Thyroid gland (tissue), 4 donors: ENCODE data around the gene UROC1. TPM values are rescaled to one million over a fixed set of nuclear protein-coding genes. Genes with fewer than 3 reads are reported as not detected.

Source experiments
- DNase-seq, 2 donors: peaks; one replicate each; pipeline ENCODE4 v3.0.0-alpha.2; 2019
- H3K27ac ChIP-seq, 3 donors: fragments of 200-600 bp; sonication (generic); 1 replicate in 2 of 3; 2 replicates in 1 of 3; pipeline ENCODE4 v1.5.1; 2016 to 2019; ENCODE audit warnings: mild to moderate bottlenecking in 1 of 3, moderate library complexity in 1 of 3
- H3K27me3 ChIP-seq: fragments of 200-600 bp; sonication (generic); one replicate; pipeline ENCODE4 v1.5.1; 2019
- H3K36me3 ChIP-seq, 2 donors: fragments of 200-600 bp; sonication (generic); one replicate each; pipeline ENCODE4 v1.5.1; 2016 to 2019
- H3K4me1 ChIP-seq, 2 donors: fragments of 200-600 bp; sonication (generic); one replicate each; pipeline ENCODE4 v1.5.1; 2017 to 2019
- H3K4me3 ChIP-seq, 3 donors: fragments of 200-600 bp; sonication (generic); replicated peaks in 1 of 3; 1 replicate in 2 of 3; 2 replicates in 1 of 3; pipeline ENCODE4 v1.5.1; 2016; ENCODE audit warnings: mild to moderate bottlenecking in 1 of 3
- H3K9me3 ChIP-seq: fragments of 200-600 bp; sonication (generic); one replicate; pipeline ENCODE4 v1.5.1; 2017
- POLR2A ChIP-seq, 2 donors: fragments of 450-650 bp; IDR thresholded peaks; one replicate each; pipeline ENCODE4 v1.6.1; 2017; ENCODE audit warnings: antibody characterized with exemption in 2 of 2, mild to moderate bottlenecking in 2 of 2, moderate library complexity in 1 of 2
- WGBS, 2 donors: methylation state at CpG; one replicate each; pipeline ENCODE4 v1.1.5; 2017; 5-methylcytosine and 5-hydroxymethylcytosine counted together
- intact Hi-C: fragments of 100-400 bp; cut with DNase I; formaldehyde crosslinking; loops from one replicate; pipeline ENCODE4 v1.15.1; 2023
- total RNA-seq, 4 donors: library from RNA; depleted of rRNA; stranded (reverse); fragments of >200 nt; gene quantifications; one replicate each; pipeline ENCODE4 v1.2.3, GENCODE V29; 2016
- TF ChIP-seq, protein P1 (sequence below), 6 experiments: fragments of 200-600 bp in 3 of 6; fragments of 450-650 bp in 3 of 6; sonication (generic) in 3 of 6; IDR thresholded peaks; one replicate each; pipeline ENCODE4 v1.5.1; 2016 to 2019; ENCODE audit warnings: antibody characterized with exemption in 6 of 6, mild to moderate bottlenecking in 2 of 6, inconsistent platforms in 1 of 6, moderate library complexity in 1 of 6

Gene UROC1
- total RNA-seq, 4 donors from 2014 or later: not detected

DNA sequence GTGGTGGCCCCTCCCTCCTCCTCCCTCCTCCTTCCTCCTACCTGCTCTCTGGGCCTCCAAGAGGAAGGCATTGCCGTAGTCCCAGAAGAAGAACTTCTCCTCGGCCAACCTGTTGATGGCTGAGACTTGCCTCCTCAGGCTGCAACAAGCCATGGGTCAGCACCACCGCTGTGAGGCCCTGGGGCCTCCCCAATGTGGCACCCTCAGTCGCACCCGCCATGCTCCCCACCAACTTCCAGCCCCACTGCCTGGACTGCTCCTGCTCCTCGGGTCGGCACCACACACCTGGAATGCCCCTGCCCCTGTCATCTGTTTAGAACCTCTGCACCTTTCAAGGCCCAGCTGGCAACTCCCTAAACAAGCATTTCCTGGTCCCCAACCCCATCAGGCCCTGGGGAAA is 17.6 kb downstream of the UROC1 start:
- no peak overlapping the region for H3K27ac ChIP-seq
- no peak overlapping the region for H3K4me3 ChIP-seq
- H3K36me3 ChIP-seq: no peaks in the 10 kb centered on the region
- no peak for TF ChIP-seq POLR2A (IDR thresholded peaks at IDR 0.05)
- TF ChIP-seq, protein P1, sequence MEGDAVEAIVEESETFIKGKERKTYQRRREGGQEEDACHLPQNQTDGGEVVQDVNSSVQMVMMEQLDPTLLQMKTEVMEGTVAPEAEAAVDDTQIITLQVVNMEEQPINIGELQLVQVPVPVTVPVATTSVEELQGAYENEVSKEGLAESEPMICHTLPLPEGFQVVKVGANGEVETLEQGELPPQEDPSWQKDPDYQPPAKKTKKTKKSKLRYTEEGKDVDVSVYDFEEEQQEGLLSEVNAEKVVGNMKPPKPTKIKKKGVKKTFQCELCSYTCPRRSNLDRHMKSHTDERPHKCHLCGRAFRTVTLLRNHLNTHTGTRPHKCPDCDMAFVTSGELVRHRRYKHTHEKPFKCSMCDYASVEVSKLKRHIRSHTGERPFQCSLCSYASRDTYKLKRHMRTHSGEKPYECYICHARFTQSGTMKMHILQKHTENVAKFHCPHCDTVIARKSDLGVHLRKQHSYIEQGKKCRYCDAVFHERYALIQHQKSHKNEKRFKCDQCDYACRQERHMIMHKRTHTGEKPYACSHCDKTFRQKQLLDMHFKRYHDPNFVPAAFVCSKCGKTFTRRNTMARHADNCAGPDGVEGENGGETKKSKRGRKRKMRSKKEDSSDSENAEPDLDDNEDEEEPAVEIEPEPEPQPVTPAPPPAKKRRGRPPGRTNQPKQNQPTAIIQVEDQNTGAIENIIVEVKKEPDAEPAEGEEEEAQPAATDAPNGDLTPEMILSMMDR (IDR thresholded peaks at IDR 0.05): no peak
- 86 to 91% methylated on average over 5 to 7 of the region's 7 CpGs for WGBS, 2 donors
- H3K9me3 ChIP-seq: no peaks in the 10 kb centered on the region
- H3K27me3 ChIP-seq: no peaks in the 10 kb centered on the region
- intact Hi-C loops: no loop called here
- DNase-seq: no peak
- H3K4me1 ChIP-seq: no peaks in the 10 kb centered on the region

GRCh38 chr3:126499401-126499800 is 18.2 kb downstream of the UROC1 start:
- Histone ChIP-seq H3K36me3 (no peaks in the 10 kb centered on the region), H3K9me3 (no peaks in the 10 kb centered on the region), H3K4me3 (no peak overlapping the region), H3K27ac (no peak overlapping the region), H3K4me1 (no peaks in the 10 kb centered on the region), H3K27me3 (no peaks in the 10 kb centered on the region)
- intact Hi-C loops: no loop called here
- WGBS, 2 donors: 97% methylated on average over 6 to 9 of the region's 9 CpGs
- TF ChIP-seq, protein P1 (IDR thresholded peaks at IDR 0.05): no peak
- TF ChIP-seq POLR2A (IDR thresholded peaks at IDR 0.05): no peak
- no peak for DNase-seq

- no peak overlapping the region for H3K4me3 ChIP-seq
- no peak for TF ChIP-seq POLR2A (IDR thresholded peaks at IDR 0.05)
- TF ChIP-seq, protein P1 (IDR thresholded peaks at IDR 0.05): no peak
- H3K36me3 ChIP-seq: no peaks in the 10 kb centered on the region
- WGBS, 2 donors: 76 to 80% methylated on average over 9 to 10 of the region's 10 CpGs
- no peak overlapping the region for H3K27ac ChIP-seq
- H3K27me3 ChIP-seq: no peaks in the 10 kb centered on the region
- intact Hi-C loops: no loop called here
- no peaks in the 10 kb centered on the region for H3K9me3 ChIP-seq
- no peak for DNase-seq
- no peaks in the 10 kb centered on the region for H3K4me1 ChIP-seq
These were observed 18.6 kb downstream of the UROC1 start for GRCh38 chr3:126498929-126499328.

DNA sequence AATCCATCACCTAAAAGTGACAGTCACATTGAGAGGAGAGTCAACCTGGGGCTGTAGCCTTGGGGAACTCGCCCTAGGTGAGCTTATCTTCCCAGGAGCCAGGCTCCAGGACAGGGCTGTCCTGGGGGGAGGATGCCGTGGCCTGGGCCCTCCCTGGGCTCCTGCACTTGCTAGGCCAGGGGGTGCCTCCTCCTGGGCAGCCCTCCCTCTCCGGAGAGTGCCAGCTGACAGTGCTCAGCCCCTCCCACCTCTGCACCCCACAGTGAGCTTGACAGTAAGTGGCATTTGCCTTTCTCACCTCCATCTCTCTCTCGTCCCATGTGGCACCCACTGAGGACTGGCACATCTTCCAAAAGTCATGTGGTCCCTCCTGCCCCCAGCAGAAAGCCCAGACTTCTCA is 19.1 kb downstream of the UROC1 start:
- H3K27ac ChIP-seq: no peak overlapping the region
- H3K4me1 ChIP-seq: no peaks in the 10 kb centered on the region
- H3K4me3 ChIP-seq: no peak overlapping the region
- H3K27me3 ChIP-seq: no peaks in the 10 kb centered on the region
- intact Hi-C loops: no loop called here
- H3K9me3 ChIP-seq: no peaks in the 10 kb centered on the region
- no peaks in the 10 kb centered on the region for H3K36me3 ChIP-seq
- no peak for TF ChIP-seq POLR2A (IDR thresholded peaks at IDR 0.05)
- TF ChIP-seq, protein P1 (IDR thresholded peaks at IDR 0.05): no peak
- WGBS, 2 donors: 80 to 86% methylated on average over 1 to 3 of the region's 4 CpGs
- no peak for DNase-seq

- no peak for DNase-seq
- WGBS, 2 donors: no CpG with 5 or more reads among the region's 6 CpGs
- Histone ChIP-seq H3K27ac (no peak overlapping the region), H3K4me1 (no peaks in the 10 kb centered on the region), H3K27me3 (no peaks in the 10 kb centered on the region), H3K9me3 (no peaks in the 10 kb centered on the region), H3K36me3 (no peaks in the 10 kb centered on the region), H3K4me3 (no peak overlapping the region)
- intact Hi-C loops: no loop called here
- TF ChIP-seq, protein P1 (IDR thresholded peaks at IDR 0.05): no peak
- TF ChIP-seq POLR2A (IDR thresholded peaks at IDR 0.05): no peak
These were observed 19.6 kb downstream of the UROC1 start for GRCh38 chr3:126497956-126498355.
